GM18508 (cell line): ENCODE results near the gene CUBN.

Source experiments
- ATAC-seq: cut with Tn5 transposase; IDR thresholded peaks from one replicate; pipeline ENCODE4 v1.9.1; 2021; ENCODE audit warnings: moderate number of reproducible peaks; ENCODE audit not compliant: insufficient read depth, unreplicated experiment

Gene CUBN

DNA sequence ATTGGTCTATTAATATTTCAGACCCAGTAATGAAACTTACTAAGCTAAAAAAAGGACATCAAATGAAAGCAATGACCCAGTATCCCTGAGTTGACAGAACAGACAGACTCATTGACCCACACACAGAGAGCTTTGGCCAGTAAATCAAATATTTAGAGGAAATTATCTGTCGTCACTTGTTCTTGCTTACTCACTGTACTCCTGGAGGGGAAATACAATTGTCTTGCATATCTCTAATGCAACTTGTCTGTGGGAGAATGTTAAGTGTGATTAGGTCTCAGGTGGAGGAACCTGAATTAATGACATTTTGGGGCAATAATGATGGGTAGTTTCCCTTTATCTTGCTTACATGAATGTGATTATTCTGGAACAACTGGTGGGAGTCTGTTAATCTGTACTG is 80.4 kb downstream of the CUBN start:
- no peak for ATAC-seq

DNA sequence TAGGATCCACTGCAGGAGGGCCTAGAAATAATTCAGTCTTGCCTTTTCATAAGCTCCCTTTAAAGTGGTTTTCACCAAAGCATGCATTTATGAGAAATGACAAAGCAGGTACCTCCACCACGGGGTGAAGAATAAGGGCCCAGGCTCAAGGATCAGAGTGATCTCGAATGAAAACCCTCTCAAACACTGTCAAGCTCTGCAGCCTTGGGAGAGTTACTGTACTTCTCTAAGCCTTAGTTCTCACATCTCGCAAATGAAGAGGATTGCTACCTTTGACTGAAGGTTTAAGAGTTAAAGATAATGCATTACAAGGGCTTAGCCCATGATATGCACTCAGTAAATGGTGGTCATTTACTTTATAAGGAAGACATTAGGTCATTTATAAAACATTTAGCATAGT is 81.7 kb downstream of the CUBN start:
- no peak for ATAC-seq

DNA sequence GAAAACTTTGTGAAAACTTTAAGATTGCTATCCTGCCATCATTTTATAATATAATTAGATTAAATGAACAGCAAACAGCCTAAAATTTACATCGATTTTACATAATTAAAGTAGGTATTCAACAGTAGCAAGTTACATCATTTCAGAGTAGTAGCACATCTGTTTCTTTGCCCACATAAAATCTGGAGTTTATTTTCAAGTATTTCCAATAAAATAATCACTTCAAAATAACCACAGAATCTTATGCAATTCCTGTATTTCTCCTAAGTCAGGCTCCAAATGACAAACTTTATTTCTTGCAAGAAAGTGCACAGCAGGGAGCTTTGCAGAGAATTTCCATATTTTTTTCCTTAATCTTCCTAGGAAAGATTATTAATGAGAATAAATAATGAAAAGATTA is 82.6 kb downstream of the CUBN start:
- no peak for ATAC-seq

DNA sequence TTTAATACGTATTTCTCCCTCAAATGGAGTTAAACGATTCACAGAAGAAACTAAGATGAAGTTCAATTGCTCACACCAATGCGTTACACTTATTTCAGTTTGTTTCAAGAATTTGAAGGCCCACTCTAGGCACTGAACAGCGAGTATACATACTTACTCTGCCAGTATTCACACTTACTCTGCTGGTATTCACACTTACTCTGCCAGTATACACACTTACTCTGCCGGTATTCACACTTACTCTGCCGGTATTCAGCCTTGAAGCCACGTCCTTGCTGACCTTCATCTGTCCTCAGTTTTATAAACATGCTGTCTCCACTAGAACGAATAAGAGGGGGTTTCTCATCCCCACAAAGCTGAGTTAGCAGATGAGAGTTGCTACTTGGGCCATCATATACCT is 86.0 kb downstream of the CUBN start:
- no peak for ATAC-seq

DNA sequence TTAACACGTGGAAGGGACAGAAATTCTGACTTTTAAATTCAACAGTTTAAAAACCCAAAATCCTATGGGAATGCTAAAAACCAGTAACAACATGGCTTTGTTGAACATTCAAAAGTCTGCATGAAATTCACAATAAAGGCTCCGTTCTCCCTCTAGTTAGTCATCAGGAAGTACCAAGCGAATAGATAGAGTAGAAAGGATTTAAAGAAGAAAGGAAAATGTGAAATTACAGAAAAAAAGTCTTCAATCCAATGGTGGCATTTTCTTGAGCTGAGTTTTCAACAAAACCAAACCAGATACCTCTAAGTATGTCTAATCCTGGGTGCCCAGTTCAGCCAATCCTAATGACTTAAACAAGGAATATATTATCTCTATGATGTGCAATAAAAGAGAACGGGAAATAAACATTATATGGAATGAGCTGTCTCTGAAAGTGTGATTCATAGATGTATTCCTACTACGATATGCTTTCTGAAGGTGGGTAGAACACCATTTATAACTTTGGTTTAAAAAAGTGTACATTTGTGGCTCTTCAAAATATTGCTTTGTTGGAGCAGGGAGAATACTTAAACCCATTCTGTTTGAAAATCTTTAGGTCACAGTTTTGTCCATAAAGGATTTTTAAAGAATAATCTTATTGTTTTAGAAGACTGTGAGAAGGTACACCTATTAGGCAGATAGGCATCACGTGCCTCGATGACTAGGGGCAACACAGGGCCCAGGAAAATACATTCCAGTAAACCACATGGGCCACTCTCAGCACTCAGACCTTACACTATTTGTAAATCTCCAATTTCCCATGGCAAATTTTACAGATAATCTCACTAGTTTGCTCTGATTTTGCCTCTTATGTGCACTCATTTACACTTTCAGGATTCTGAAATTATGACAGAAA is 87.7 kb downstream of the CUBN start:
- no peak for ATAC-seq

DNA sequence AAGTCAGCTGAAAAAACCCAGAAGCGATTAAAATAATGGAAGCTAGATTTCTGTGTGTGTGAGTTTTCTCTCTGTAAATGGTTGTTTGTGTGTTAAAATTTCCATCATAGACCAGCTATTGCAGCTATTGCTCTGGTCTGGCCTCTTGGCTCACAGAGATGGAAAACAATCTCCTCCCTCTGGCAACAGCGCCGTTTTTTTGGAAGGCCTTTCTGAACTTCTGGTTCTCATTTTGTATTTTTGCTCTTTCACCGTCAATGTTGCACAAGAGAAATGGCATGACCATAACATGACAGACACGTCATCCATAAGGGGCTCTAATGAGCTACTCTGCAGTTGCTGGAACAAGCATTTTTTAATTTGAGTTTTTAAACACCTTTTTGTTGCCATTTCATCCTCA is 91.0 kb downstream of the CUBN start:
- ATAC-seq: no peak

DNA sequence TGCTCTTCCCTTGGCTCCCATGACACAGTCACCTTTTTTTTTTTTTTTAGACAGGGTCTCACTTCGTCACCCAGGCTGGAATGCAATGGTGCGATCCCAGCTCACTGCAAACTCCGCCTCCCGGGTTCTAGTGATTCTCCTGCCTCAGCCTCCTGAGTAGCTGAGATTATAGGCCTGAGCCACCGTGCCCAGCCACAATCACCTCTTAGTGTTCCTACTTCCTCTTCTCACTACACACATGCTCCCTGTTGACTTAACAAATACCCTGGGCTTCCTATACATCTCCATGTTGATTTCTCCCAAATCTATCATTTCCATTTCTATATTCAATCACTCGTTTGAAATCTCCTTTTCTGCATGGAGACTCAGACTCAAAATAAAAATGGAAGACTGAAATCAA is 91.7 kb downstream of the CUBN start:
- ATAC-seq: no peak

DNA sequence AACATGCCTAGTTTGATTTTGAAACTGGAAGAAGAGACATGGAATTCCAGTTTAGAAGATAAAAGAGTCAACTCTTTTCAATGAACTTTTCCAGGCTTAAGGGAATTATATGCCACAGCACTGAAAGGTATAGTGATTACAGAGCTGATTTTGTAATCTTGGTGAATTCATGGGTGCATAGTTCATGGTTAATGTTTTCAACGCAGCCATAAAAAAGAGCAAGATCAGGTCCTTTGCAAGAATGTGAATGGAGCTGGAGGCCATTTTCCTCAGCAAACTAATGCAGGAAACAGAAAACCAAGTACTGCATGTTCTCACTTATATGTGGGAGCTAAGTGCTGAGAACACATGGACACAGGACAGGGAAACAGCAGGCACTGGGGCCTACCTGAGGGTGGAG is 94.2 kb downstream of the CUBN start:
- ATAC-seq: no peak

DNA sequence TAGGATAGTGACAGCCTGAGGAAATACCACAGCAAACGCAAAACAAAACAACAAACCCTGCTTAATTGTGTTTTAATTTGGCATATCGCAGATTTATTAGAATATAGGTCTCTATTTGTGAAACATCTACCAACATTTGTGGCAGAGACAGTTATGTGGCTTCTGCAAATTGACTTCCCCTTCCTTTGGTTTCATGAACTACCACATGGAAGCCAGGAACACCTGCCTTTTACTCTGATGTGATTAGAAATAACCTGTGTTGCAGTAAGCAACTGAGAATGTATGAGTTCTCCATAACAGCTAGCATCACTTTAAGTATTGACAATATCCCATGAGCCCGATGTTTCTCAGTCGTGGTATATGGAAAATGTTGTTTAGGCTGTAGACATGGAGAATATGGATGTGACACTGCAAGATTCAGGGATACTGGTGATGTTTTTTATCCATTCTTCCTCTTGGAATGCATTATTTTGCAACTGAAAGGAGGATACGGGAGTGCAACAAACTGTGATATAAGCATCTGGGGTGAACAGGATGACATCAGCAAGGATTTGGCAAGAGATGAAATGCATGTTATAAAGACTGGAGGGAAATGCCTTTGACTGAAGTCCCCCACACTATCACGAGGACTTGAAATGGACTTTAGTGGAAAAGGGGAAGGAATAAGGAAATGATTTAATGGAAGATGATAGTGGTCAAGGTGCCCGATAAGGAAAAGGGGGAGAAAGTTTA is 95.9 kb downstream of the CUBN start:
- ATAC-seq: no peak

DNA sequence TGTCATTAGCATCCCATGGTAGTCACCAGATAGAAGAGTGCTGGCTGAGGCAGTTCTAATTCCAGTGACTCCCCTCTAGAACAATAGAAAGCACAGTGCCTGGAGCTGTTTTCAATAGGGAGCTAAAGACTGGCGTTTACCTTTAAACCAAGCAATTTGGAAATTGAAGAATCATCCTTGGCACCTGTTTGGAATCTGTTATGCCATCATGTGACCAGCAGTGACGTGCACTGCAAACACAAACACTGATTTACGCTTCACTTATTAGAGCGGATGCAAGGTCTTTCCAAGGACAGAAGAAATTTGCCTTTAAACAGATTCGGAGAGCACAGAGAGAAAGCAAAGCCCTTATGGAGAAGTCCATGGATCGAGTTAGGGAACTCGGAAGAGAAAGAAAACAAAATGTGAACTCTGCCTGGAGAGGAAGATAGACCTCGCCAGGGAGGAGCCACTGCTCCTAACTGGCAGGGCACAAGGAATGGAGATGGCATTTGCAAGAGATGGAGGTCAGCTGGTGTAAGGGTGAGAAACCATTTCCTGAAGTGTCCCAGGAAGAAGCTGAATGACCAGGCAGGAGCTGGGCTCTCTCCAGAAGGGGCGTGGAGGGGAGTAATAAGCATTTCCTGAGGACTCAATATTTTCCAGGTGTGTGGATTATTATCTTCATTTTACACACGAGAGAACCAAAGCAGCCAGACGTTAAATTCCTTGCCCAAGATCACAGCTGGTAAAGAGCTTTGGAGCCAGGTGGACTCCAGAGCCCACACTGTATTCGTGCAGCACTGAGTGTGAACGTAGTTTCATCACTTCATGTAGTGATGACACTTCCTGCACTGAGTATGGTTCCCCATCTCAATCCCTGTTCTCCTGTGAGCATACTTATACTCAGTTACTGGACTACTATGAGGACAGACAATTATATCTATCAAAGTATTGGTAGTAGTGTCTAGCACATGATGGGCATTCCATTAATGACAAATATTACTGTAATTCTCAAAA is 97.7 kb downstream of the CUBN start:
- ATAC-seq: no peak

DNA sequence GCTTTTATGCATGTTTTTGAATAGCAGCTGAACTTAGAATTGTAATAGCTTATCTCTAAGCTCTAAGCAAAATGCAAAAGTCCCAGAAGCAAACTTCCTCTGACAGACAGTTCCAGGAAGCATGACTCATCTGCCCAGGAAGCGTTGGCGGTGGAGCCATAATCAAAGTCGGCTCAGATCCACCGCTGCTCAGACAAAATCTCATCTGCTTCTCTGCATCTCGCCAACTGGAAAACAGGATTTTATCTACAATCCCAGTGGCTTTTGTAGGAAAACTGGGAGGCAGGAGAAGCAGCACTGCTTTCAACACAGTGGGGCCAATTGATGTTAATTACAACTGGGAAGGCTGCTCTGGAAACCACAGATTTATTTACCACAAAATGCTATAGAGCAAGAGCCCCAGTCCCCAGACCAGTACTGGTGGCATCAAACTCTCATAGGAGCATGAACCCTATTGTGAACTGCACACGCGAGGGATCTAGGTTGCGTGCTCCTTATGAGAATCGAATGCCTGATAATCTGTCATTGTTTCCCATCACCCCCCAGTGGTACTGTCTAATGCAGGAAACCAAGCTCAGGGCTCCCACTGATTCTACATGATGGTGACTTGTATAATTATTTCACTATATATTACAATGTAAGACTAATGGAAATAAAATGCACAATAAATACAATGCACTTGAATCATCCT is 99.9 kb downstream of the CUBN start:
- no peak for ATAC-seq

DNA sequence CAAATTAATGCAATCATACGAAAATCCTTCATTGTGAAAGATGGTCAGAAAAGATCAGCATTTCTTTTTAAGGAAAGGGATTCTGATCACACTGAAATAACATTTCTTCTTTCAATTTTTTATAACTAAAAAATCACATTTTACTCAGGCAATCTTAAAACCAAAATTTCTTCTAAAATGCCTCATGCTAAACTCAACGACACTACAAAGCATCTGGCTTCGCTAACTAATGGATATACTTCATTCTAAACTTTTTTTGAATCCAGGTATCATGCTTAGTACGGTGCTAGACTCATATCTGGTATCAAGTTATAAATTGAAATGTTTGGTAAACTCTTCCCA is 100.4 kb downstream of the CUBN start:
- no peak for ATAC-seq

DNA sequence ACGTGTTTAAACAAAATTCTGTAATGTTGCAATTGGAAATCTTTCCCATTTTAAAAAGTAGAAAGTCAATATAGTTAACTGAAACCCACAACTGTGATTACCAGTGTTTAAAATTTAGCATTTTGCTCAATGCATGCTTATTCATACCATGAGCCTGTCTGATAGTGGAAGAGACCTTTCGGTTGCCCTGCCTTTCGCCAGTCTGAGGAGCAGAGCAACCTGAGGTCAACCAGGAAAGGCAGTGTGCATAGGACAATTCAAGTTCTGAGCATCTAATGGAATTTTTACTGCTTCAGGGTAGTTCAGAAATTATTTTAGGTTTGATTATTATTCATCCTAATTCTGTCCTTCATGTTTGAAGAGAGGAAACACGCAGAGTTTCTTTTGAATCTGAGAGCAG is 100.8 kb downstream of the CUBN start:
- ATAC-seq: no peak

DNA sequence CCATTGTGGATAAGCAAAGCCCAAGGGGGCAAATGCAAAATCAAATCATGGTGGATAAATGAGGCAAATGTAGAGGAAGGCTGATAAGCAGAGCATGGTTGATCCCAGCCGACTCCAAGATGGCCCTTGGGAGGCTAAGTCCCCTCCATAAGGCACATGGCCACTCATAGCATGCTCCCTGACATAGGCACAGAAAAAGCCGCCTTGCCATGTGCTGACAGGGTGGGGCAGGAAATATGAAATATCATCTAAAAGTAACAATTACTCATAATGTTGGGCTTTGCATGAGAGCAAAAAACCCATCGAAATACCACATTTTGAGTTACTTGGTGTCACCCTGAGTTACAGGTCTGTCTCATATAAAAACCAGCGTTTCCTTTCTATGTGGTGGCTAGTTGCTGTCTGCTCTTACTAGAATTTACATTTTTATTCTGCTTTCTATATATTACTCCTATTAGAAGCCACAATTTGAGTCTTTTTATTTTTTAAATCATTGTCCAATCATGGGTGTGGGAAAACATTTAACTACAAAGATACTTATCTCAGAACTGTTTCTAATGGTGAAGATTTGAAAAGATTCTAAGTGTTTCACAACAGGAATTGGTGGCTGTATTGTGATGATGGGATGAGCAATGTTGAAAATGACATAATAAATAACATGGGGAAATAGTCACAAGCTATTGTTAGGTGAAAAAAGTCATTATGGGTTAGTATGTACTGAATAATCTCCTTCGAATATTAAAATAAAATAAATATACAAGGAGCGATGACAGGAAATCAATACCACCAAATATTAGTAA is 102.7 kb downstream of the CUBN start:
- peak; percentile 39 for ATAC-seq

DNA sequence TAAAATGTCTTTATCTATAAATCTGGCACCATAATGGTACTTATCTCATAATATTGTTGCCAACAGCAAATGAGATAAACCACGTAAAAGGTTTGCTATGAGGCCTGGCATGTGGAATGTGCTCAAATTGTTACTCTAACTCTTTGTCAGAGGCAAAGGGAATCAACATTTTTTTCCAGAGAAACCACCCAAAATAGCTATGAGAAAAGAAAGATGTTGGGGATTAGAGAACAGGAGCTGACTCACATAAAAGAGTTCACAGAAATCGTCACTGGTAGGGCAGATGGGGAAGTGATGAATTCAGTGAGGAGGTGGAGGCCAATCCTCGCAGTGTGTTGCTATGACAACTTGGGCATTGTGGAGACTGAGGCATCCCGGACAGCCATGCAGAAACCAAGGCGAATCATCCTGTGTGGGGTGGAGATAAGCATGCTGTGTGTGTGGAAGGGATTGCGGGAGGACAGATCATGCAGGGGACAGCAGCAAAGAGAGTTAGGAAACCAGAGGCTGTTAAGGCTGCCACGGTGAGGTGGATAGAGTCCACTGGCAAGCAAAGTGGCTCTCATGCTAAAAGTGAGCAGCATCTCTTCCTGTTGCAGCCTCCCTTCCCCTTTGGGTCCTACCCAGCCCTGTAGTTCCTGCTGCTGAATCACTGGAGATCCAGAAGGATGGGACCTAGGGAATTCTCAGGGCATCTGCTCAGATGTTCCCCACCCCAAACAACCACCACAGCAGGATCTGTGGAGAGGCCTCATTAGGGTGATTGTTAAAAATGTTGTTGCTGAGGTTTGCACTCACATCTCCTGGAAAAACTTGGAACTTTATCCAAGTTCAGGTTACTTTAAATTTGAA is 103.9 kb downstream of the CUBN start:
- no peak for ATAC-seq

DNA sequence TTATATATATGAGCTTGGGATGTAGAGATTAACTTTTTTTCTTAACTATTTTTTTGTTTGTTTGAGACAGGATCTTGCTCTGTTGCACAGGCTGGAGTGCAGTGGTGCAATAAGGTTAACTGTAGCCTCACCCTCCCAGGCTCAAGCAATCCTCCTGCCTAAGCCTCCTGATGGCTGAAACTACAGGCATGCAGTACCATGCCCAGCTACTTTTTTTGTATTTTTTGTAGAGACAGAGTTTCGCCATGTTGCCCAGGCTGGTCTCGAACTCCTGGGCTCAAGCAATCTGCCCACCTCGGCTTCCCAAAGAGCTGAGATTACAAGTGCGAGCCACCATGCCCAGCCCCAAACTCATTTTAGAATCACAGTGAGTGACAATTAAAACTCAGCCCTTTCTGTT is 105.2 kb downstream of the CUBN start:
- no peak for ATAC-seq

DNA sequence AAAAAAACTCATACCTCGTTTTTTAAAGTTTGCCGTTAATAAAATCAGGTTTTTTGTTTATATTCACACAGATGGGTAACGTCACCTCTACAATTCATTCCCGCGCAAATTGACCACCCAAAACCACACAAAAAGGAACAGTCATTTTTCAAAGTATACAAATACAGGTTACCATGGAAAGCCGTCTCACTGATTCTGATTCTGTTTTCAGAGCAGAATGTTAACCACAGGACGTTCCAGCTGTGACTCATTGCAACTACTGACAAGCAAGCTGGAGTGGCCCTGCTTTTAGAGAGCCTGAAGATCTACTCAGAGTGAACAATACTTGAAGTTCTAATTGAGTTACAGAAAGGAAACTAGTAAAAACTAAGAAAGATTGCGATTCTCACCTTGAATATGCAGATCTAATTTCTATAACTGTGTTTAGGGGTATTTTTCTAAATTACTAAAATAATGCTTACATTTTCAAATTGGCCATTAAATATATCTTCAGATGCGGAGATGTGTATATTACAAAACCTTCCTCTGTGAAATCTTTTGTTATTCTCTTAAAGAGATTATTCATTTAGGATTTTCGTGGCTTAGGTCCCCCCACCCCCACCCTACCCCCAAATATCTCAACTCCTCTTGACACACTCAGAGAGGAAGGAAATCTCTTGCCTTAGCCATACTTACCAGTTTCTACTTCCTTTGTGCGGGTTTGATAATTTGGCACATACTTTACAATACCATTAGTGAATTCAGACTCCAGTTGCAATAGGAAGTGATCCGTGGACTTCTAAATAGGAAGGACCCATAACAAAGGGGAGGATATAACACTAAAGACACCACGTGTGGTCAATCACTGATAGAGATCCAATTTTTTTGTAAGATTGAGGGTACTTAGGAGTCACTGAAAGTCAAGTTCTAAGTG is 106.0 kb downstream of the CUBN start:
- ATAC-seq: peak; percentile 96
